ENCODE measurements around the gene ATG7.

ATG7 gene

GRCh38 chr3:11530153-11530721 lies 258.0 kb downstream of the ATG7 start:
- no peak for DNase-seq (ENCODE audit: low read depth in 2 of 2, low spot score in 1 of 2)

DNA sequence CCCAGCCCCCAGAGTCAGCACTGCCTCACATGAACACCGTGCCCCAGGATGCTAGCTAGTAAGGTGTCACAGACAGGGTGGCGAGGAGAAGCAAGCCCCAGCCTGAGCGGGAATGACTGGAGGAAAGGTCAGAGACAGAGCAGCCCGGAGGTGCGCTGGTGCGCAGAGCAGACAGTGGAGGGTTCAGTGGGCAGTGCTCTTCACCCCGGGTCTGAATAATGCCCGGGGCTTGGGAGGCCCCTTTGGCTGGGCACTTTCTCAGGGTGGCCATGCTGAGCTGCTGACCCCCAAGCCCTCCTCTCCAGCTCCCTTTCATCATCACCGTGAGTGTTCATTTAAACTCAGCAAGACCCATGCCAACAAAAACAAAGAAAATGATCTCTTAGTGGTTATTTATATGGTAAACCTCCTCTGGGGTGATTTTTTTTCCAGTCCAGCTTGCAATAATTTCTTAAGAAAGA lies 260.8 kb downstream of the ATG7 start:
- no peak for DNase-seq (ENCODE audit: low read depth in 2 of 2, low spot score in 1 of 2)

DNA sequence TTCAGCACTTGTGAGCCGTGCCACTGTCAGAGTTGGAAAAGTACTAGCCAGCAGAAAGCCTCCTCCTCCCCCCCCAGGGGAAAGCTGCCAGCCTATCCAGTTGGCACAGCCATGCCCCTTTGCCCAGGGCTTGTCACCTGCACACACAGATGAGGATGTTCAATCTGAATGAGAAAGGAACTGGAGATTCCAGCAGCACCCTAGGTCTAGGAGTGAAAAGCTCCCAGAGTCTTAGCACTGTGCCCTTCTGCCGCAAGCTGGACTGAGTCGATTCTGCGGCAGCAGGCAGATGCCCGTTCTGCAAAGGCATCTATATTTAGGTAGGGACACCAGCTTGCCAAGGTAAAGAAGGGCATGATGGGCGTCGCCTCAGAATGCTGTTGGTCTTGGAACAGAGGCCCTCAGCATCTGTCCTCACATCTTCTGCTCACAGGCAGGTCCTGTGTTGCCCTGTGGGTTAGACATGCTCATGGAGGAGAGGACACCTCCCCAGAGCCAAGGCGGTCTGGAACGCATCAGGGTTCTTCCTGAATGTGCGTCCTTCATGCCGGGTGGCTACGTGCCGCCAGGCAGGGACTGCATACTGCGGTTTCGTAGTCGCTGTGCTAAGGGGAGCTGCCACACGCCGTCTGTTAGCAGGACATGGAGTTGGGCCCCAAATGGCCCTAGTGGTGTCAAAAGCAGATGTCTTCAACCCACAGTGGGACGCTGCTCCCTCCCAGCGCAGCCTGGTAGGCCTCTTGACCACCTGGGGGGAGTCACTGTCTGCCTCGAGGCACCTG lies 262.0 kb downstream of the ATG7 start:
- DNase-seq (ENCODE audit: low read depth in 2 of 2, low spot score in 1 of 2): no peak

DNA sequence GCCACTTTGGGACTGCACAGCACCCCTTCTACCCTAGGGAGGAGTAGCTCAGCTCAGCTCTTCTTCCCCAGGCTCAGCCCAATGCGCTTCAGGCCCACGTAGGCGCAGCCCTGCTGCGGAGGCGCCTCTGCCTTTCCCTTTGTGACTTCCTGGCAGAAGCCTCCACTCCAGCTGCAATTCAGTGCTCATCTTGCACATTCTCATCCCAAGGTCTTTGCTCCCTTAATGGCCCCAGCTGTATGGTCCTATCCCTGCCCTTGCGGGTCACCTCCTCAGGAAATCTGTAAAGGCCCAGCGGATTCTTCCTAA lies 262.6 kb downstream of the ATG7 start:
- no peak for DNase-seq (ENCODE audit: low read depth in 2 of 2, low spot score in 1 of 2)

DNA sequence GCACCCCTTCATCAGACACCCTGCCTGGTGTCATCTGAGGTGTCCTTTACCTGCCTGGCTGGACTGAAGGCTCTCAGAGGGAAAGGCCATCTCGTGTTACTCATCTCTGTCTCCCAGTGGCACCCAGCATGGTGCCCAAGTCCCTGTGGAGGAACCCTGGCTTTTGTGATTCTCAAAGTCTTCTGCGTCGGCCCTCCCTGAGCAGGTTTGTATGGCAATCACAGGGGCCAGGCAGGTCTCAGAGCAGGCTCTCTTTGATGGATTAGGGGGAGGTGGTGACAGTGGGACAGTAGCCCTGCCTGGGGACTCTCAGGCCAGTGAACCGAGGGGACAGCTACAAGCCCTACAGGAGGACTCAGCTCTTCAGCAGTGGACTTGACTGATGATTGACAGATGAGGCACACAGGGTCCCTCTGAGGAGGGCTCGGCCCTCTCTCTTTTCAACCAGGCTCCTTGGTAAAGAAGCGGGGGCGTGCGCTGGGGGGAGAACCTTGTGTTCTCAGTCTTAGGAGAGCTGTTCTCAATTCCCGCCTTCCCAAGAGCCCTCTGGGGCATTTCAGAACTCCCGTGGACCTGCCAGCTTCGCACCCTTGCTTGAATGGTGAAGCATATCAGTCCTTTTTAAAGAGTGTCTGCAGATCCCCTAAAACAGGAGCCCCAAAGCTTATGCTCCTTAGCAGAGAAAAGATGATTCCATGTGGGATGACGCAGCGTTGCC lies 263.2 kb downstream of the ATG7 start:
- DNase-seq (ENCODE audit: low read depth in 2 of 2, low spot score in 1 of 2): no peak

- no peak for DNase-seq (ENCODE audit: low read depth in 2 of 2, low spot score in 1 of 2)
Observed at GRCh38 chr3:11536132-11536935, 264.1 kb downstream of the ATG7 start.

- no peak for DNase-seq (ENCODE audit: low read depth in 2 of 2, low spot score in 1 of 2)
Observed at GRCh38 chr3:11536936-11537612, 264.9 kb downstream of the ATG7 start.

DNA sequence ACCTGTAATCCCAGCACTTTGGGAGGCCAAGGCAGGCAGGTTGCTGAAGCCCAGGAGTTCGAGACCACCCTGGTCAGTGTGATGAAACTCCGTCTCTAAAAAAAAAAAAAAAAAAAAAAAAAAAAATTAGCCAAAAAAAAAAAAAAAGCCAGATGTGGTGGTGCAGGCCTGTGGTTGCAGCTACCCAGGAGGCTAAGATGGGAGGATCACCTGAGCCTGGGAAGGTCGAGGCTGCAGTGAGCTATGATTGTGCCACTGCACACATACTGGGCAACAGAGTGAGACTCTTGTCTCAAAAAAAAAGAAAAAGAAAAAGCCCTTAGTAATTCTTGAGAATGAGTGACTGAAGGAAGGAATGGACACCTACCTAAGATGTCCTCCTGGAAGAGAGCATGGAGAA lies 266.4 kb downstream of the ATG7 start:
- DNase-seq (ENCODE audit: low read depth in 2 of 2, low spot score in 1 of 2): no peak

DNA sequence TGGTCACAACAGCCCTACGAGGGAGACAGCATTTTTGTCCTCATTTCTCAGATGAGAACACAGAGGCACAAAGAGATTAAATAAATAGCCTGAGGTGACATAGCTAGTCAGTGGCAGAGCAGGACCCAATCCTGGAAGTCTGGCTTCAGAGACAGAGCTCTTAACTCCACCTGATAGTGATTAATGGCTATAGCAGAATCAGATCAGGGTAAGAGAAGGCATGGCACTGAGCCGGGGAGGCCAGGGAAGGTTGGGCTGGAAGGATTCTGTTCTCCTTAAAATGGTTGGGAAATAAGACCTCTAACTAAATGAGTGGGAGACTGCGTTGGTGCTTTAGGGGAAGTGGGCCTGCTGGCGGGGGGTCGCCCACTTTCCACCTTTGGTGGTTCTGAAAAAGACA lies 267.0 kb downstream of the ATG7 start:
- no peak for DNase-seq (ENCODE audit: low read depth in 2 of 2, low spot score in 1 of 2)

DNA sequence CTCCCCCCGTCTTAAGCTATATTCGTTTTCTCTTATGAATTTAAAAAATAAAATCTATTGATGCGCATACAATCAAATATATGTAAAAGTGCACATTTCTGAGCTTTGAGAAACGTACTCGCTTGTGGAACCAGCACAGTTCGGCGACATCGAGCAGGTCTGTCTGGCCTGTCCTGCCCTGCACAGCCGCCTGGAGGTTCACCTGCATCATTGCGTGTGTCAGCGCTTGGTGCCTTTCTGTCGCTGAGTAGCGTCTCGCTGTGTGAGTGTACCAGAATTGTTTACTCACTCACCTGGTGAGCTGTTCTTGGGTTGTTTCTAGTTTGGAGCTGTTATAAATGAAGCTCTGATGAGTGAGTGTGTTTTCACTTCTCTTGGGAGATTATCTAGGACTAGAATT lies 267.5 kb downstream of the ATG7 start:
- DNase-seq (ENCODE audit: low read depth in 2 of 2, low spot score in 1 of 2): no peak

GRCh38 chr3:11541321-11542303 lies 269.4 kb downstream of the ATG7 start:
- no peak for DNase-seq (ENCODE audit: low read depth in 2 of 2, low spot score in 1 of 2)

DNA sequence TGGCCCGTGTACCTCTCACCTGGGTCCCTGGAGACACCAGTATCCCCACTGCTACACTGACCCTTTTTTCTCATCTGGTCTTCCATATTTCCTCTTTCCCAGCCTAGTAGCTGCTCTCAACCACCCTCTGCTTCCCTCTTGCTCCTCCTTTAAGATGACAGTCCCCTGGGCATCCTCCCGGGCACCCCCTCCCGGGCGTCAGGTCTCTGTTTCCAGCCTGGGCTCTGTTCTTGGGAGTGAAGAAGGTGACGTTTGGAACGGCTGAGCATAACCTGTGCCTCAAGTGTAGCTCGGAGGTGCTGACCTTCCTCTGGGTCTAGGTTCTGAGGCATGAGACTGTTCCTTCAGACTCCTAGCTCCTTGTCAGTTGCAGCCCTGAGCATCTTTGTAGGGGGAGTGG lies 270.4 kb downstream of the ATG7 start:
- no peak for DNase-seq (ENCODE audit: low read depth in 2 of 2, low spot score in 1 of 2)

DNA sequence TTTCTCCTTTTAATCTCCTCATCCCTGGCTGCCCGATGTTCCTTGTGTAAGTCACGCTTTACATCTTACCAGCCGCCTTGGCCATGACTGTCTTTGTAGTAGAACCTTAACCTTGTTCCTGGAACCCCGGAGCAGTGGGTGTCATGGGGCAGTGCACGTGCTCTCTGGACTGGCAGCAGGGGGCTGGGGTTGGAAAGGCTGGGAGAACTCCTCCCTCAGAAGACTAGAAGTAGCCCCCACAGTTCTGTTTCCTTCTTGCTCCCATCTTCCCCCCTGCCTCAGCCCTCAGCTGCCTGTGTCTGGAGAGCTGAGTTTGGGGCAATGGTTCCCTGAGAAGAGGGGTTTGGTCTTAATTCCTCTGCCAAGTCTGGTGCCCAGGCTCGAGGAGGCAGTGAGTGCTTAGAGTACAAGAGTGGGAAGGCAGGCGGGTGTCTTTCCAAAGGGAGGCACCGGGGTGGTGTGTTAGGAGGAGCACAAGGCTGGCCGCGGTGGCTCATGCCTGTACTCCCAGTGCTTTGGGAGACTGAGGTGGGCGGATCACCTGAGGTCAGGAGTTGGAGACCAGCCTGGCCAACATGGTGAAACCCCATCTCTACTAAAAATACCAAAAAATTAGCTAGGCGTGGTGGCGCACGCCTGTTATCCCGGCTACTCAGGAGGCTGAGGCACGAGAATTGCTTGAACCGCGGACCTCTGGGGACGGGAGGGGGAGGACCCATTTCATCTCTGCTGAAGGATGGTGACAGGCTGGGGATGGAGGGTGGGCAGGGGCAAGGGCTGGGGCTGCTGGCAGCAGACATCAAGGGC lies 271.1 kb downstream of the ATG7 start:
- no peak for DNase-seq (ENCODE audit: low read depth in 2 of 2, low spot score in 1 of 2)

- no peak for DNase-seq (ENCODE audit: low read depth in 2 of 2, low spot score in 1 of 2)
Observed at GRCh38 chr3:11543948-11544387, 271.8 kb downstream of the ATG7 start.

DNA sequence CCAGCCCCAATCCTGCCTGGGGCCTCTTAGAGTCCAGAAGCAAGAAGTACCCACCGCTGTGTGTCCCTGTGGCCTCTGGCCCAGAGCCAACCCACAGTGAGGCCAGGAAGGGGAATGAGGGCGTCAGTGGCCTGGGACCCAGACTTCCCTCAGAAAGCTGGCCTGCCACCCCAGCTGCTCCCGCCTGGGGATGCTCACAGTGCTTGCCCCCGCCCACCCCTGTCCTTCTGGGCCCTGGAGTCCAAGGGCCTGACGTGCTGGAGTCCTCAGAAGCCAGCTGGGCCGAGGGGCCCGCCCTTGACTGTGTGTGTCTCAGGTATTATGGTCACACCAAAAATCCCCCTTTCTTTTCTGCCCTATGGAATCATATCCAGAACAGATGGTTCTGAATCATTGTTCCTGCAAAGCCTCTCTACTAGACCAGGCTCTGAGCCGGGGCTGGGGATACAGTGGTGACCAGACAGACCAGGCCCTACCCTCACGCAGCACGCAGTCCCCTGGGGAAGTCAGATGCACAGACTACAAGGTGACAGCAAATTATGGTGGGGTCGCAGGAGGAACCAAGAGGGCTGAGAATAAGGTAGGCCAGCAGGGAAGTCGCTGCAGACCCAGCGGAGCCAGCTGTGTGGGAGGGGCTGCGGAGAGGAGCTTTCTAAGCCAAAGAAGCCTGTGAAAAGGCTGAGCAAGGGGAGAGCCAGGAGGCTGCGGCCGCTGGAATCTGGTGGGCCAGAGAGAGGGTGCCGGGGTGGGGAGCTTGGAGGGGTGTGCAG lies 272.4 kb downstream of the ATG7 start:
- no peak for DNase-seq (ENCODE audit: low read depth in 2 of 2, low spot score in 1 of 2)

DNA sequence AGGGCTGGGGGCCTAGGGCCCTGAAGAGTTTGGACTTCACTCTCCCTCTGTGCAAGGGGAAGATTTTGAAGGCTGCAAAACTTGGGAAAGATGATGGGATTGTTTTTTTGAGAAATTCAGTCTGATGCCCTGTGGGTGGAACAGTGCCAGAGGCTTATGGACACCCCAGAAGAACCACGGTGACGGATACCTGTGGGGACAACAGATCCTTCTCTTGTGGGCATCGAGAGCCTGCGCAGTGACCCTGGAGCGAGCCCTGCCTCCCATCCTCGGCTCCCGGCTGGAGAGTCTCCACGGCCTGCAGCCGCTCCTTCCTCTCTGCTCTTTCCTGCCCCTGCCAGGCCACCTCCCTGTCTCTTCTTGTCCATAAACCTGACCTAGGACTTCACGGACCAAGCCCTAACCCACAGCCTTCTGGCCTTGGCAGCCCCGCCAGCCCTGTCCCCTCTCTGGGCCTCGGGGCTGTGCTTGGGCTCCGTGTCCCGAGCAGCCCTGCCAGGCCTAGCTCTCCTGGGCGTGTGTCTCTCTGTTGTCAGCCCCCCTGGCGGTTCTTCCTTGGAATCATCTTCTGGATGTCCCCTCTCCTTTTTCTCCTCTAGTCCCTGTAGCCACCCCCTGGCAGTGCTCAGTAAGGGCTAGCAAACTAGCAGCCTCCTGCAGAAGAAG lies 273.1 kb downstream of the ATG7 start:
- no peak for DNase-seq (ENCODE audit: low read depth in 2 of 2, low spot score in 1 of 2)

DNA sequence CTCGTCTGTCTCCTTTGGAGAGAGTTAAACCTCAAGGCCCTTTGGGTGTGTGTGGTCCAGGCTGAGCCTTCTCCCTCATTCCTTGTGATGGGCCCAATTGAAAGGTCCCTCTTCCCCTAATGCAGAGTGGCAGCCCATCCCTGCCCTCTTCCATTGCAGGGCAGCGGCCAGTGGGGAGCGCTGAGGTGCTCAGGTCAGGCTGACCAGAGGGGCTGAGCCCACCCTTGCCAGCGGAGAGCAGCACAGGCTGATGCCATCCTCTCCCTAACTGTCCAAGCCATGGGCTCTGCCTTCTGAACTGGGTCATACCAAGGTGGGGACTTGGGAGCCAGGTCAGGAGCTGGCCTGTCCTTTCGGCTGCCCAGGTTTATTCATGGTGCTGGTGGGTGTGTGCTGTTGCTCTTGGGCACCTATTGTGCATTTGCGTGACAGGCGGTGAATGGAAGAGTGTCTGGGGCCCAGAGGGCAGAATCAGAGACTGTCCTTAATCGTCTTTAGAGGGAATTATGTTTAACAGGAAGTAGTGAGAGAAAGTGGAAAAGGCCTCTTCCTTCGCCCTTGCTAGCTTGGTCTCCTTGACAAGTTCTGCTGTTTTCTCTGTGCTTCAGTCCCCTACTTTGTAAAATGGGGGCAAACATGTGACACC lies 274.6 kb downstream of the ATG7 start:
- no peak for DNase-seq (ENCODE audit: low read depth in 2 of 2, low spot score in 1 of 2)

All from stimulated activated CD8-positive, alpha-beta memory T cell treated with anti-CD3 and anti-CD28 coated beads, Interleukin-4, amount 100 ng/mL, for 1 hour (primary cell).